PC-9 (cell line): Measurements from ENCODE around the gene SLC24A2.

Experiments
- EZH2 ChIP-seq: fragments of 200-600 bp; sonication (generic); IDR thresholded peaks from 2 replicates; pipeline ENCODE4 v1.8.0; 2017; ENCODE audit warnings: antibody characterized with exemption, low read depth
- TF ChIP-seq, protein P1 (sequence below): fragments of 200-600 bp; sonication (generic); conservative IDR thresholded peaks from 2 replicates; pipeline ENCODE4 v1.6.1; 2017; ENCODE audit warnings: mixed run types, antibody characterized with exemption, mild to moderate bottlenecking, moderate library complexity

DNA sequence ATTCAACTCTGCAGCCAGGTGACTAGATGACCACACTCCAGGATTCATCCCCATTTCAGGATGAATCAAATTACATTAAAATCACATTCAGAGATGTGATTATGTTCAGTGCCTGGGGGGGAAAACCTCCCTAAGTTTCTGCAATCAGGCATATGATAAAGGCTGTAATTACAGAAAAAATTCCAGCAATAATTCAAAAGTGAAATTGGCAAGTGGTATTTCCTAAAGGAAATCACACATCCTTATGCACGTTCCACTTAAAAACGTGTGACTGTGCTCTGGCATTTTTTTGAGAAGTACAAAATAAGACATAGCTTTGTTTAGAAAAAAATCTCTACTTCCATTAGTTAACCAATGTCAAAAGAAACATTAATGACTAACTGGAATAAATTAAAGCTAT is 5.3 kb downstream of the SLC24A2 start:
- TF ChIP-seq, protein P1, sequence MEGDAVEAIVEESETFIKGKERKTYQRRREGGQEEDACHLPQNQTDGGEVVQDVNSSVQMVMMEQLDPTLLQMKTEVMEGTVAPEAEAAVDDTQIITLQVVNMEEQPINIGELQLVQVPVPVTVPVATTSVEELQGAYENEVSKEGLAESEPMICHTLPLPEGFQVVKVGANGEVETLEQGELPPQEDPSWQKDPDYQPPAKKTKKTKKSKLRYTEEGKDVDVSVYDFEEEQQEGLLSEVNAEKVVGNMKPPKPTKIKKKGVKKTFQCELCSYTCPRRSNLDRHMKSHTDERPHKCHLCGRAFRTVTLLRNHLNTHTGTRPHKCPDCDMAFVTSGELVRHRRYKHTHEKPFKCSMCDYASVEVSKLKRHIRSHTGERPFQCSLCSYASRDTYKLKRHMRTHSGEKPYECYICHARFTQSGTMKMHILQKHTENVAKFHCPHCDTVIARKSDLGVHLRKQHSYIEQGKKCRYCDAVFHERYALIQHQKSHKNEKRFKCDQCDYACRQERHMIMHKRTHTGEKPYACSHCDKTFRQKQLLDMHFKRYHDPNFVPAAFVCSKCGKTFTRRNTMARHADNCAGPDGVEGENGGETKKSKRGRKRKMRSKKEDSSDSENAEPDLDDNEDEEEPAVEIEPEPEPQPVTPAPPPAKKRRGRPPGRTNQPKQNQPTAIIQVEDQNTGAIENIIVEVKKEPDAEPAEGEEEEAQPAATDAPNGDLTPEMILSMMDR, result no peak
- no peak for TF ChIP-seq EZH2
